COLO668 (cell line): ENCODE data around the gene UBL4A.
"Not testable (repeated sequence)": the region's sequence is repeated elsewhere in the genome, so short reads cannot be mapped to it uniquely, and the experiment has no call there.

ENCODE experiments used
- DNase-seq: peaks from one replicate; lab custom pipeline; 2025; ENCODE audit not compliant: unreplicated experiment; lab: John Stamatoyannopoulos, UW

The UBL4A gene

DNA sequence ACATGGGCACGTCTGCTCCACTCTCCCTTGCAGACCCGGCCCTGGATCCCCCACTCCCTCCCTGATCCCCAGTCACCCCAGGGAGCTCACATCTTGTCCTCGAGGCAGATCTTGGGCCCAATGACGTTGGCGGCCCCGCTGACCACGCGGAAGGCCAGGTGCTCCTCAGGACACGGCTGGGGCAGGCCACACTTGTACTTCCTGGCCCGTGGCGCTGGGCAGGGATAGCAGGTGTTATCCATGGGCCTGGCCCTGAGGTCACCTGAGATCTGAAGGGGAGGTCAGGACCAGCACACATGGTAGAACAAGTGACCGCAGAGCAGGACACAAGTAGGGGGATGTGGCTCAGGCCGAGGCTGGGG, 21.9 kb upstream of the UBL4A start:
- no peak for DNase-seq

DNA sequence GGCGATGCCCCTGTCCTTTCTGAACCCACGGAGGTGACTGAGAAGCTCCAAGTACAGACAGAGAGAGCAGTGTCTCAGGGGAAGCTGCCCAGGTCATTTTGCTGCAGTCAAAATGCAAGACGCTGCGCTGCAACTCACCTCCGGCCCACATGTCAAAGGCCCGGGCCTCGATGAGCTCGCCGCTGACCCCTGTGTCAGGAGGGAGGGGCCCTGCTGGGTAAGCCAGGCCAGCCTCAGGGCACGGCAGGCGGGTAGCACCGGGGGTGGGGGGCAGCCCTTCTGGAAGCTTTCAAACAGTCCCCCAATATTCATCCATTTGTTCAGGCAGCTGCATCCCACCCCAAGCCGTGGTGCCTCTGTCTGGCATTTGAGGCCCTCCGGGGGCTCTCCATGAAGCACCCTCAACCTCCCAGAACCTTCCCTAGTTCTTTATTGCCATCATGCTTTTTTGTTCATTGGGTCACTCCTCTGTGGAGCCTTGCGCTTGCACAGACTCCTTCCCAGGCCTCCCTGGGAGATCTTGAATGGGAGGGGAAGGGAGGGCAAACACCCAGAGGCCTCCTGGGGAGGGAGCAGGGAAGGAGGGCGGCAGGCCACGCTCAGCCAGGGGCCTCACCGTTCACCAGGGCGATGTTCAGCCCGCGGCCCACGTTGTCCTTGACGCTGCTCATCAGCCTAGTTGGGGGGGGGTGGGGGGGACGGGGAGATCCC, 21.4 kb upstream of the UBL4A start:
- no peak for DNase-seq

DNA sequence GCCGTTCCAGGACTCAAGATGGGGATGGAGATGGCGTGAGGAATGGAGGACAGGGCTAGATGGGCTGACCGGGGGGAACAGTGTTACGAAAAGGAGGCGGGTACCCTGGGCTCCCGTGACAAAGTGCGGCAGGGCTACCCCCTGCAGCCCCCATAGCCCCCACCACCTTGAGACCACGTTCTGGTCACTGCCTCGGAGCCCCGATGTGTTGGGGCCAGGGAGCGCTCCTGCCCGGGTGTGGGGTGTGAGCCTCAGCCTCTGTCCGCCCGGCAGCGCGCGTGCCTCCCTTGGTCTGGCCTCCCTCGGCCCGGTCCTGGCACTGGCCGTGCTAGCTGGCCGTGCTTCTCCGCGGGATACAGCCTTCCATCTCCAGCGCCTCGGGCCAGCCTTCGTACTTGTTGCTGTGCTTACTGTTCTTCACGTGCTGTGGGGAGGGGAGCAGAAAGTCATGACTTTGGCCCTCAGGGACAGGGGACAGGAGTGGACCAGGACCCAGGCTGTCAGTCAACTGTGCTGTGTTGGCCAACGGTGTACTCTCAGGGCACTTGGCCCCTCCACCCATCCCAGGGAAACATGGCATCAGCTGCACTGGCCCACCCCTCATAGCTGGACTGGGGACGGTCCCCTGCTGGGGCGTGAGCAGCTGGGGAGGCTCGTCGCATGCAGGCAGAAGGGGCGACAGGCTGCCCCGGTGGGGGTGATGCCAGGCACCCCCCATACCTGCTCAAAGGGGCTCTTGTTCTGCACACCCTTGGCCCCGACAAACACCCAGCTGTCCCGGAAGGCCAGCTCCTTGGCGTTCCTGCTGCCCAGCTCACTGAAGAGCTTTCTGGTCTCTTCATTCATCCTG, 20.3 kb upstream of the UBL4A start:
- DNase-seq: no peak

DNA sequence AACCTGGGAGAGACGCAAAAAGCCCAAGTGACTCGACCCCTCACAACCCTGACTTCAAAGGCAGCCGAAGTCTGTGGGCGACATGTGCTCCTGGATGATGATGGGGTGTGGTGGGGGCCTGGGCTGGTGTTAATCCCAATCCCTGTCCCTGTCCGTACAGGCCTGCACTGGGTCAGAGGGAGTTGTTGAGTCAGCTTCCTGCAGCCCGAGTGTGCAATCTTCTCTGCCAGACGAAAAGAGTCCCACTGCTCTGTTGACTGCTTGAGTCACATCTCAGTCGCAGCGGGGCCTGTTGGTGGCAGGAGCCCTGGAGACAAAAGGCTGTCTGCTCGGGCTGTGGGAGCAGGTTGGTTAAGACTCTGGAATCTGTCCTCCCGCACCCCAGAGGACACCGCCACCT, 19.3 kb upstream of the UBL4A start:
- DNase-seq: no peak

DNA sequence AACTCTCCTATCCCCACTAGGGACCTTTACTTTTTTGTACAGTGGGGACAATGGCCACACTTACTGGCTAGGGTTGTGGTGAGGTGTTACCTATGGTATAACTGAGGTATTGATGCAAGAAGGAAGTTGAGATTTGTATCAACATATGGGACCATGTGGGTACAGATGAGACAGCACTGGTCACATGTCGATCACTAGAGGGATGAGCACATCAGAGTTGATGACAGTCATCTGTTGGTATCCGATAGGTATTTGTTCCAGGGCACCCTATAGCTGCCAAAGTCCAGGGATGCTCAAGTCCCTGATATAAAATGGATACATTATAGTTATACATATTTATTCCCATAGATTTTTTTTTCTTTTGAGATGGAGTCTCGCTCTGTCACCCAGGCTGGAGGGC, 16.6 kb upstream of the UBL4A start:
- no peak for DNase-seq

GRCh38 chrX:154502098-154502497, 15.7 kb upstream of the UBL4A start:
- no peak for DNase-seq

GRCh38 chrX:154501423-154501822, 15.0 kb upstream of the UBL4A start:
- DNase-seq: not testable (repeated sequence)

DNA sequence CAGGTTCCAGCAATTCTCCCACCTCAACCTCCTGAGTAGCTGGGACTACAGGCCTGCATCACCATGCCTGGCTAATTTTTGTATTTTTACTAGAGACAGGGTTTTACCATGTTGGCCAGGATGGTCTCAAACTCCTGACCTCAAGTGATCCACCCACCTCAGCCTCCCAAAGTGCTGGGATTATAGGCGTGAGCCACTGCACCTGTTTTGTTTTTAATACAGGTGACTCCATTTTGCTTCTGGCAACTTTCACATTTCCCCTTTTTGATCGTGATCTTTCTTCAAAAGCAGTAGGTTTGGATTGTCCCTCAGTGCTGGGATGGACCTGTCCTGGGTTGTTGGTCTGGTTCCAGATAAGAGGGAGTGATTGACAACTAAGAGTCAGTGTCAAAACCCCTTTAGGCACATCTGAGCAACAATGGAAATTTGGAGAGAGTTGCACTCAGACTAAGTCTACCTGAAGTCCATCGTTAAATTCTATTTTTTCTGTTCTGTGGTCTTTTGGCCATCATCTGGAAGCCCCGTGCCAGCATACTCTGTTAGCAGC, 10.2 kb upstream of the UBL4A start:
- DNase-seq: not testable (repeated sequence)

GRCh38 chrX:154495472-154495922, 9.1 kb upstream of the UBL4A start:
- DNase-seq: no peak

DNA sequence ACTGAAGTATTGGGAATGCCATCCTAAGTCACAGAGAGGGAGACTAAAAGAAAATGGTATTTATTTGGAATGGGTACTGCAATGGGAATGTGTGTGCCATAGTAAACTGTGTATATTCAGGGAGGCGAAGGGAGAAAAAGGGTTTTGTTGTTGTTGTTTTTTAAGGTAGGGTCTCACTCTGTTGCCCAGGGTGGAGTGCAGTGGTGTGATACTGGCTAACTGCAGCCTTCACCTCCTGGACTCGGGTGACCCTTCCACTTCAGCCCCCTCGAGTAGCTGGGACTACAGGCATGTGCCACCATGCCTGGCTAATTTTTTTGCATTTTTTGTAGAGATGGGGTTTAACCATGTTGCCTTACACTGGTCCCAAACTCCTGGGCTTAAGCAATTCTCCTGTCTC, 8.3 kb upstream of the UBL4A start:
- DNase-seq: no peak

GRCh38 chrX:154490414-154491083, 4.1 kb upstream of the UBL4A start, which contains the start of gene SLC10A3:
Gene SLC10A3 (minus strand): TSS chrX:154490629. CDS start chrX:154488940, 1,689 bp downstream.
- peak; percentile 98 for DNase-seq

- peak; percentile 75 for DNase-seq
Observed at GRCh38 chrX:154490021-154490413, 3.6 kb upstream of the UBL4A start.

- DNase-seq: no peak
Observed at GRCh38 chrX:154489182-154489581, 2.8 kb upstream of the UBL4A start.

DNA sequence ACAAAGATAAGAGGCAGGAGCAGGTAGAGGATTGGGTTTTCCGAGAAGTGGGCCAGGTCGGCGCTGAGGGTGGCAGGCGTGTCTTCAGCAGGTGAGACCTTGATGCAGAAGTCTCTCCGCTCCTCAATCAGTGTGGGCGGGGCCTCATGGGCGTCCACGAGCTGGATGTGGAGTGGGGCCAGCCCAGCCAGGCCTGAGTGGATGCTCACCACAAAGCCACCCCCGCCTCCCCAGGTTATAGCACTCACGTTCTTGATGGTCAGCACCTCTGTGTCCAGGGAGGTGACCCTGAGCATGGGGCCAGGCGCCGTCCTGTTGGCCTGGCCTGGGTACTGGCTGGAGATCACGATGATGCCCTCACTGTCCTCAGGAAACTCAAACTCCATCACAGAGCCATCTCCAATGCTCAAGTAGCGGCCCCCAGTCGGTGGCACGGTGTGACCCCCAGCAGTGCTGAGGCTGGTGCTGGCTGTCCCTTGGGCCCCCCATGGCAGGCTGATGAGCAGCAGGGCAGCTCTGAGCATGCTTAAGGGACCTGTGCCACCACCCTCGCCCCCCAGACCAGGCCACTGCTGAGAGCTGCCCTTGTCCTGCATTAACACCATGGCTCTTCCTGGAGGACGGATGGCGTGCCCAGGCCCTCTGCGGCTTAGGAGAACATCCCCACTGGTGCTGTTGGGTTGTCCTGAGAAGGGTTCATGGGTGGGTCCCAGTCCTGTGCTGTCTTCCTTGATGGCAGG, 2.1 kb upstream of the UBL4A start:
- DNase-seq: no peak

GRCh38 chrX:154487518-154488290, 1.3 kb upstream of the UBL4A start:
- DNase-seq: no peak

GRCh38 chrX:154486052-154486395, 391 bp downstream of the UBL4A start:
- DNase-seq: peak; percentile 68

DNA sequence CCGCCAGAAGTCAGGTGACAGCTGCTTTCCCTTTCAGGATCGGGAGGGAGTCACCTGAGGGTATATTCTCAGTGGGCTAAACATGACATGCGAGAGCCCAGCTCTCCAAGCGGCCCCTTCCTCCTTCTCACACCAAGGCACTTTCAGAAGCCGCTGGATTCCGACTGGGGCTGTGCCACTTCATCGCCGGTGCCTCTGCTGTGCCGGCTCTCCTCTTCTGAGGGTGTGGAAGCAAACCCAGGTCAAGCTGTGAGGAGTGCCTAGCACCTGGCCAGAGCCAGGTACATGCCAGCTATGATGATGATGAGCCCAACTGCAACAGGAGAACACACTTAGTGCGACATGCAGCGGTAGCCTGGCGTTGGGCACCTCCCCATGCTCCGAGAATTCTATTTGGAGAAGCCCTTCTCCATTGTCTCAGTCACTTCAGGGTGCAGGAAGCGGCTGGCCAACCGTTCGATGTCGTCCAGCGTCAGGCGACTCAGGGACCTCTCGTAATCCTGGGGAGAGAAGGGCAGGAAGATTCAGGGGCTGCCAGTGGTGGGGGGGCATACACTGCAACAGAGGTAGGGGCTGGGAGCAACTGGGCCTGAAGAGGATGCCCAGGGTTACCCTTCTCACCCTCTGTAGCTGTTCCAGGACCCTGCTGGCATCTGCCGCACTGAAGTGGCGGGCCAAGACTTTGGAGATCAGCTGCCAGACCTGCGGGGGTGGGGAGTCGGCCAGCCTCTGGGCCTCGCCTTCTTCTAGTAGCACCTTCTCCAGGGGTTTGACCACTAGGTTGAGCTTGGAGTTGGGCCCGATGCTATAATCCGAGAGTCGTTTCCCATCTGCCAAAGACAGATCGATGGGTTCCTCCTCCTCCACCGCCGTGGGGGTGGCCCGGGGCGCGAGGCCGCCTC, 1.0 kb downstream of the UBL4A start:
- DNase-seq: peak; percentile 58

- peak; percentile 48 for DNase-seq
Observed at GRCh38 chrX:154484255-154485149, 1.9 kb downstream of the UBL4A start.
